Measurements from ENCODE around the gene CMC2. TPM values are rescaled to one million over a fixed set of nuclear protein-coding genes. Genes with fewer than 3 reads are reported as not detected.

Gene CMC2
- total RNA-seq, 4 donors from 2014 or later, result 8.9 to 37.8 (median 34.1) TPM

DNA sequence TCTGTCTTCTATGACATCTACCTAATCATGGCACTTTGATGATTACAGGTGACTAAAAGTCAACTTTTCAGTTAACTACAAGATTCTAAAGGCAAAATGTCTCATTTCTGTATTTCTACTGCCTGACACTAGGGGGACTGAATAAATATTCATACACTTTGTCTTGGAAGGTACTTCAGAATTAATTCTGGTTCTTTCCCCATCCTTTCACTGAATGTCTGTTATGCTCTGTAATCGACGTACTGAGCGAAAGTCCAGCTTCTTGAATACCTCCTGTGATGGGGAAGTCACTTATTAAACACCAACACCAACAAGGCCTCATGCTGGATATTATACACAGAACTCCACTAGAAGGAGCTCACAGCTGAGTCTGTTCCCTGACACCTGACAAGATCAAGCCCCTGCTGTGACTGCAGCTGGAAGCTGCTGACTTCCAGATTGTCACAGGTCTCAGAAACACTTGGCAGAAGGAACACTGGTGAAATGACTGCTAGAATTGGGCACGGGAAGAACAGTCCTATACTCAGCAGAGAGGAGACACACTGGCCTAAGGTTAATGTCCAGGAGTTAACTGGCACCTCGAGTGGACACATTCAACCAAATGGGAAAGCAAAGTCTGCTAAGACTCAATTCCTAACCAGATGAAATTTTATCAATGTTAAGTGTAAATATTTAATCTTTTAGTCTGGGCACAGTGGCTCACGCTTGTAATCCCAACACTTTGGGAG, 31.9 kb downstream of the CMC2 start:
- no peaks in the 10 kb centered on the region for H3K27me3 ChIP-seq
- no peak for DNase-seq (ENCODE audit: low spot score in 2 of 2)
- no peak overlapping the region for H3K4me3 ChIP-seq
- H3K27ac ChIP-seq, result no peak overlapping the region
- peaks cover 17% of the 10 kb centered on the region for H3K36me3 ChIP-seq
- no peaks in the 10 kb centered on the region for H3K4me1 ChIP-seq
- WGBS, result 97% methylated on average over 6 of the region's 6 CpGs
- TF ChIP-seq POLR2AphosphoS5 (IDR thresholded peaks at IDR 0.05) (no peak), POLR2A (IDR thresholded peaks at IDR 0.05) (no peak), EP300 (IDR thresholded peaks at IDR 0.05) (no peak)
- TF ChIP-seq, protein P1, sequence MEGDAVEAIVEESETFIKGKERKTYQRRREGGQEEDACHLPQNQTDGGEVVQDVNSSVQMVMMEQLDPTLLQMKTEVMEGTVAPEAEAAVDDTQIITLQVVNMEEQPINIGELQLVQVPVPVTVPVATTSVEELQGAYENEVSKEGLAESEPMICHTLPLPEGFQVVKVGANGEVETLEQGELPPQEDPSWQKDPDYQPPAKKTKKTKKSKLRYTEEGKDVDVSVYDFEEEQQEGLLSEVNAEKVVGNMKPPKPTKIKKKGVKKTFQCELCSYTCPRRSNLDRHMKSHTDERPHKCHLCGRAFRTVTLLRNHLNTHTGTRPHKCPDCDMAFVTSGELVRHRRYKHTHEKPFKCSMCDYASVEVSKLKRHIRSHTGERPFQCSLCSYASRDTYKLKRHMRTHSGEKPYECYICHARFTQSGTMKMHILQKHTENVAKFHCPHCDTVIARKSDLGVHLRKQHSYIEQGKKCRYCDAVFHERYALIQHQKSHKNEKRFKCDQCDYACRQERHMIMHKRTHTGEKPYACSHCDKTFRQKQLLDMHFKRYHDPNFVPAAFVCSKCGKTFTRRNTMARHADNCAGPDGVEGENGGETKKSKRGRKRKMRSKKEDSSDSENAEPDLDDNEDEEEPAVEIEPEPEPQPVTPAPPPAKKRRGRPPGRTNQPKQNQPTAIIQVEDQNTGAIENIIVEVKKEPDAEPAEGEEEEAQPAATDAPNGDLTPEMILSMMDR (IDR thresholded peaks at IDR 0.05), result no peak
- no peaks in the 10 kb centered on the region for H3K9me3 ChIP-seq

DNA sequence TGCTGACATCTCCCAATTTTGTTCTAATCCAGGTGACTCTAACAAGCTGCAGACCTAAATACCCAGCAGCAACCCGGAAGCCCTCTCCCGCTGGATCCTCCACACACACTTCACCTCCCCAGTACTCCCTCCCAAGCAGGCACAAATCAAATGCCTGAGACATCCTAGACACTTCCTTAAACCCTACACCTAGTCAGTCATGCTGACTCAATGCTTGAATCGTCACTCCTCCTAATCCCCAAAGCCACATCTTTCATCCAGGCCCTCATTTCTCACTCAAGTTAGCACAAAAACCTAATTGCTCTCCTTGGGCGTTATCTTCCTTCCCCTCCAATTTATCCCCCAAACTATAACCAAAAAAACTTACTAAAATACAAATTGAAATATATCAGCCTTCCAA, 32.7 kb downstream of the CMC2 start:
- Histone ChIP-seq H3K36me3 (peaks cover 12% of the 10 kb centered on the region), H3K27me3 (no peaks in the 10 kb centered on the region), H3K4me3 (no peak overlapping the region), H3K4me1 (no peaks in the 10 kb centered on the region), H3K9me3 (no peaks in the 10 kb centered on the region), H3K27ac (no peak overlapping the region)
- WGBS, result 84% methylated on average over 3 of the region's 4 CpGs
- TF ChIP-seq POLR2A (IDR thresholded peaks at IDR 0.05), result no peak
- TF ChIP-seq, protein P1 (IDR thresholded peaks at IDR 0.05), result no peak
- no peak for TF ChIP-seq EP300 (IDR thresholded peaks at IDR 0.05)
- TF ChIP-seq POLR2AphosphoS5 (IDR thresholded peaks at IDR 0.05), result no peak
- DNase-seq (ENCODE audit: low spot score in 2 of 2), result no peak

DNA sequence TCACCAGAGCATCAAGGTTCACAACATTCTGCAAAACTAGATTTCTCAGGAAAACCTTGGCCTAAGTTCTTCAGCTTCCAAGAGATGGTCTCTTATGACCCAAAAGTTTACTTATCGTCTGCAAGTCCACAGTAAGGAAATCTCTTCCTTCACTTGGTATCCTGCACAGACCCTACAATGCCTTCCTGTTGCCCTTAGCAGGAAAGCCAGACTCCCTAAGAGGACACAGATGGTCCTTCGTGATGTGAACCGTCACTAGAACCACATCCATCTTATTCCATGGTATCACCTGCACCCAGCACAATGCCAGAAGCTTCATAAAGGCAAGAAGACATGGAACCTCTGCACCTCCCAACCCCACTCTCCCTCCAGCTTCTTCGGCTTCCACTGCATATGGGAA, 34.1 kb downstream of the CMC2 start:
- DNase-seq (ENCODE audit: low spot score in 2 of 2), result no peak
- Histone ChIP-seq H3K4me1 (no peaks in the 10 kb centered on the region), H3K36me3 (peaks cover 12% of the 10 kb centered on the region), H3K9me3 (no peaks in the 10 kb centered on the region), H3K27ac (no peak overlapping the region), H3K4me3 (no peak overlapping the region), H3K27me3 (no peaks in the 10 kb centered on the region)
- TF ChIP-seq POLR2A (IDR thresholded peaks at IDR 0.05) (no peak), POLR2AphosphoS5 (IDR thresholded peaks at IDR 0.05) (no peak), EP300 (IDR thresholded peaks at IDR 0.05) (no peak)
- TF ChIP-seq, protein P1 (IDR thresholded peaks at IDR 0.05), result no peak
- 92% methylated on average over 4 of the region's 4 CpGs for WGBS

DNA sequence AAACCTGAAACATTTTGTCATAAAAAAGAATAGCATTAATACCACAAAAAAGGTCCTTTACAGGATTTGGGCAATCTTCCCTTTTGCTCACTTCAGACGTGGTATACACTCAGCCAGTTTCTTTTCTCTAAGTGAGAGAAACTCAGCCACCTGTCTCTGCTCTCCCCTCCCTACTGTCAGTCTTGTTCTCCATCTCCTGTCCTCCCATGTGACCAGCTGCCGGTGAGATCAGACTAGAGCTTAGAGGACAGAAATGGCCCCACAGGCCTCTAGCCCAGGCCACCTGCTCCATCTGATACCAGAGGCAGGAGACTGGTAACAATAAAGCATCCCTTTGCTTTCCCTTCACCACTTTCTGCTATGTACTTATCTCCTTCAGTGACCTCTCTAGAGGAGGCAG, 34.9 kb downstream of the CMC2 start:
- Histone ChIP-seq H3K36me3 (peaks cover 12% of the 10 kb centered on the region), H3K4me1 (no peaks in the 10 kb centered on the region), H3K27me3 (no peaks in the 10 kb centered on the region), H3K4me3 (no peak overlapping the region), H3K27ac (no peak overlapping the region), H3K9me3 (no peaks in the 10 kb centered on the region)
- WGBS, result 77% methylated on average over 2 of the region's 2 CpGs
- DNase-seq (ENCODE audit: low spot score in 2 of 2), result no peak
- no peak for TF ChIP-seq POLR2A (IDR thresholded peaks at IDR 0.05)
- no peak for TF ChIP-seq POLR2AphosphoS5 (IDR thresholded peaks at IDR 0.05)
- no peak for TF ChIP-seq EP300 (IDR thresholded peaks at IDR 0.05)
- TF ChIP-seq, protein P1 (IDR thresholded peaks at IDR 0.05), result no peak

DNA sequence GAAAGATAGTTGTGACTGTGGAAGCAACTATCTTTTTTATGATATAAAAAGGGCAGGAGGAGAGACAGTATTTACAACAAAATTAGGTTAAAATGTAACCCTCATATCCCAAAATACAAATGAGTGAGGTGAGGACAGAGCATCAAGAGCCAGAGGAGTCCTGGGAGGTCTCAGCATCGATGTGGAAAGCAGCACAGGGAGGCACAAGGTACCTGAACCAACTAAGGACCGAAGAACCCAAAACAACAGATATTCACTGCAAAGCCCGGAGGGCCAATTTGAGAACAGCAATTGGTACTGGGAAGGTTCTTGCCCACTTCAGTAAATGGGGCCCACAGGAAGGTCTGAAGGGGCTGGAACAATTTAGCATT, 37.6 kb downstream of the CMC2 start:
- Histone ChIP-seq H3K4me1 (no peaks in the 10 kb centered on the region), H3K27ac (no peak overlapping the region), H3K27me3 (no peaks in the 10 kb centered on the region), H3K36me3 (no peaks in the 10 kb centered on the region), H3K4me3 (no peak overlapping the region), H3K9me3 (no peaks in the 10 kb centered on the region)
- no peak for TF ChIP-seq POLR2A (IDR thresholded peaks at IDR 0.05)
- TF ChIP-seq EP300 (IDR thresholded peaks at IDR 0.05), result no peak
- no peak for TF ChIP-seq POLR2AphosphoS5 (IDR thresholded peaks at IDR 0.05)
- TF ChIP-seq, protein P1 (IDR thresholded peaks at IDR 0.05), result no peak
- no peak for DNase-seq (ENCODE audit: low spot score in 2 of 2)
- WGBS, result 100% methylated on average over 3 of the region's 3 CpGs

All from suprapubic skin (tissue), 4 donors.